H1 (cell line): ENCODE results near the gene NOL4L. TPM values are rescaled to one million over a fixed set of nuclear protein-coding genes. Genes with fewer than 3 reads are reported as not detected.
A peak's percentile ranks its signal among the peaks of the same experiment; 100 is the strongest.

Experiments used
- BCL11A ChIP-seq, 2 experiments: IDR thresholded peaks; one replicate each; pipeline ENCODE4 v1.6.1; 2011; ENCODE audit warnings: low read depth in 2 of 2, low read length in 2 of 2, mild to moderate bottlenecking in 2 of 2
- CBX8 ChIP-seq: fragments of 300-800, 300-1000 bp; sonication (generic); IDR thresholded peaks from 2 replicates; pipeline ENCODE4 v1.7.1; 2016; ENCODE audit warnings: low read depth, low read length, borderline replicate concordance
- CHD1 ChIP-seq: IDR thresholded peaks from 2 replicates; pipeline ENCODE4 v1.6.1; 2012; ENCODE audit warnings: low read depth, low read length, improper control_type of control experiment
- CTBP2 ChIP-seq: IDR thresholded peaks from 2 replicates; pipeline ENCODE4 v1.7.0; 2011; ENCODE audit warnings: borderline replicate concordance, mild to moderate bottlenecking, moderate library complexity, mixed read lengths, low read length; ENCODE audit not compliant: insufficient read depth, insufficient read length
- EP300 ChIP-seq, 2 experiments: IDR thresholded peaks; 1 replicate in 1 of 2; 2 replicates in 1 of 2; pipeline ENCODE4 v1.6.1; 2011 to 2012; ENCODE audit warnings: low read depth in 2 of 2, low read length in 2 of 2, mild to moderate bottlenecking in 2 of 2, borderline replicate concordance in 1 of 2, inconsistent platforms in 1 of 2, moderate library complexity in 1 of 2
- JUN ChIP-seq: IDR thresholded peaks from 2 replicates; pipeline ENCODE4 v1.6.1; 2011; ENCODE audit warnings: low read depth, mild to moderate bottlenecking, improper control_type of control experiment, low read length
- JUND ChIP-seq: IDR thresholded peaks from 2 replicates; pipeline ENCODE4 v1.6.1; 2011; ENCODE audit warnings: mild to moderate bottlenecking, improper control_type of control experiment, low read length
- KDM4A ChIP-seq: IDR thresholded peaks from one replicate; pipeline ENCODE4 v1.7.1; 2012; ENCODE audit warnings: low read depth, mild to moderate bottlenecking, moderate library complexity, low read length, inconsistent platforms; ENCODE audit not compliant: severe bottlenecking
- MAX ChIP-seq: IDR thresholded peaks from 2 replicates; pipeline ENCODE4 v1.6.1; 2012; ENCODE audit warnings: inconsistent platforms
- NANOG ChIP-seq: IDR thresholded peaks from 2 replicates; pipeline ENCODE4 v1.6.1; 2011; ENCODE audit warnings: low read length, low read depth, mild to moderate bottlenecking, inconsistent platforms; ENCODE audit not compliant: insufficient read depth, poor library complexity, severe bottlenecking
- POU5F1 ChIP-seq: IDR thresholded peaks from 2 replicates; pipeline ENCODE4 v1.6.1; 2011; ENCODE audit warnings: low read depth, mild to moderate bottlenecking, low read length, moderate library complexity
- RNF2 ChIP-seq: fragments of 200-900, 300-1000 bp; sonication (generic); IDR thresholded peaks from 2 replicates; pipeline ENCODE4 v1.7.1; 2016; ENCODE audit warnings: borderline replicate concordance, low read depth, mild to moderate bottlenecking, antibody characterized with exemption, low read length; ENCODE audit not compliant: poor library complexity, severe bottlenecking; ENCODE audit errors: missing control alignments
- RXRA ChIP-seq: IDR thresholded peaks from 2 replicates; pipeline ENCODE4 v1.6.1; 2011; ENCODE audit warnings: low read depth, mild to moderate bottlenecking, low read length, moderate library complexity; ENCODE audit not compliant: insufficient read depth
- SIRT6 ChIP-seq: IDR thresholded peaks from one replicate; pipeline ENCODE4 v1.7.1; 2012; ENCODE audit warnings: low read length, inconsistent platforms
- SP2 ChIP-seq: IDR thresholded peaks from 2 replicates; pipeline ENCODE4 v1.6.1; 2012; ENCODE audit warnings: mild to moderate bottlenecking, low read length, inconsistent platforms
- TAF1 ChIP-seq: IDR thresholded peaks from 2 replicates; pipeline ENCODE4 v1.6.1; 2011; ENCODE audit warnings: mild to moderate bottlenecking, low read depth, low read length
- TCF12 ChIP-seq: IDR thresholded peaks from 2 replicates; pipeline ENCODE4 v1.6.1; 2011; ENCODE audit warnings: low read depth, mild to moderate bottlenecking, low read length
- TEAD4 ChIP-seq: IDR thresholded peaks from 2 replicates; pipeline ENCODE4 v1.6.1; 2012; ENCODE audit warnings: low read depth, low read length, inconsistent platforms, mixed read lengths
- polyA plus RNA-seq, 7 experiments: library from polyadenylated mRNA; depleted of rRNA in 3 of 7; stranded (reverse) in 5 of 7; unstranded in 2 of 7; fragments of >200 nt in 5 of 7; fragments of 200-250 nt in 2 of 7; gene quantifications; 1 replicate in 5 of 7; 2 replicates in 1 of 7; 4 replicates in 1 of 7; pipeline versions ENCODE4 v1.2.1 to v1.2.3, GENCODE V29; 2011 to 2013; ENCODE audit warnings: missing spikeins in 2 of 7, mixed read lengths in 2 of 7
- total RNA-seq: library from RNA; stranded (reverse); fragmentation: NEBNext Ultra II Directional; extraction: Animal tissue kit (Norgen Biotek cat#: 25700); gene quantifications from 2 replicates; pipeline ENCODE4 v1.2.1, GENCODE V29; 2021
- TF ChIP-seq, protein P1 (sequence below), 3 experiments: IDR thresholded peaks; 1 replicate in 2 of 3; 2 replicates in 1 of 3; pipeline versions ENCODE4 v1.5.1 to v1.6.1; 2011; ENCODE audit warnings: low read length in 3 of 3, mild to moderate bottlenecking in 3 of 3, inconsistent platforms in 2 of 3, low read depth in 1 of 3, moderate library complexity in 1 of 3; ENCODE audit not compliant: insufficient read depth in 1 of 3; ENCODE audit errors: control extremely low read depth in 1 of 3
- TF ChIP-seq, protein P2 (sequence below): IDR thresholded peaks from 2 replicates; pipeline ENCODE4 v1.6.1; 2012; ENCODE audit warnings: inconsistent platforms

NOL4L gene
- total and polyA plus RNA-seq, 2 of the 8 experiments (the other 6 are each of a cell fraction or from before 2014, with no cell fraction given): 15.3 to 23.7 TPM

DNA sequence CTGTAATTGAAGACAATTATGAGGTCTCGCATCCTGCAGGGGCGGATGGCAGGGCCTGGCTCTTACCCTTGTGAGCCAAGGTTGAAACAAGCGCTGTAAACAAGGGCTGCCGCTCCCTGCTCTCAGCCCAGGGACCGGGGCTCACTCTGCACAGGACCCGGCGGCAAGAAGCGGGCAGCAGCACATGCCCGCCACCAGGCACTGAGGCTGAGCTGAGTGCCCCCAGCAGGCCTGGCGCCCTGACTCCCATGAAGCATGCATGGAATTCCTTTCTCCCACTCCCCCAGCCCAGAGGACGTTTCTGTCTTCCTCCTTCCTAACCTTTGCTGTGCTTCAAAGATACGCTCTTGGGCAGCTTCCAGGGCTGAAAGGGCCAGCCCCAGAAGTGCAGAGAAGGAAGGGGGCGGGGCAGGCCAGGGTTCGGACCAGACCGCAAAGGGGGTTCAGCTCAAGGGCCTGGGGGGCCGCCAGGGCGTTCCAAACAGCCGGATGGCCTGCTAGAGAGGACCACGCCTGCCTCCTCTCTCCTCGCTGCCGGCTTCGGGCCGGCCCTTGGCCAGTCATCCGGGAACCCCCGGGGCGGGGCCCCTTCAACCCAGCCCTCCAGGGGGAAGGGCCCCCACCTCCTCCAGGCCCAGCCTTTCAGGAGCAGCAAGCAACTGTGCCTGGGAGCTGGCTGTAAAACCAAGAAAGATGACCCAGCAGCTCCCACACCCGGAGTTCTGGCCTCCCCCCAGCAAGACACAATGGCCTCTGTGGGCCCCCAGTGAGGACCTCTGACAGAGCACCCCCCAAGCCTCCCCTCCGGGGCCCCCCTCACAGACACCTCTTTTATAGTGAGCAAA, 109.9 kb downstream of the NOL4L start (continued):
- TF ChIP-seq TCF12 (no peak), SIRT6 (no peak), JUND (no peak), NANOG (no peak), TAF1 (peak; percentile 47; the same call in 1 of the 2 replicates), POU5F1 (no peak), MAX (peak; percentile 70), JUN (no peak), TEAD4 (peak; percentile 61; the same call in 1 of the 2 replicates), EP300 (IDR thresholded peaks at IDR 0.05; ENCODE audit: borderline replicate concordance in 1 of 2, low read depth in 2 of 2, low read length in 2 of 2) (no peak), RXRA (no peak), SP2 (no peak), BCL11A (IDR thresholded peaks at IDR 0.05; ENCODE audit: low read depth in 2 of 2, low read length in 2 of 2) (no peak), CHD1 (no peak), CTBP2 (no peak), RNF2 (no peak), CBX8 (no peak), KDM4A (no peak)
- TF ChIP-seq, protein P1, sequence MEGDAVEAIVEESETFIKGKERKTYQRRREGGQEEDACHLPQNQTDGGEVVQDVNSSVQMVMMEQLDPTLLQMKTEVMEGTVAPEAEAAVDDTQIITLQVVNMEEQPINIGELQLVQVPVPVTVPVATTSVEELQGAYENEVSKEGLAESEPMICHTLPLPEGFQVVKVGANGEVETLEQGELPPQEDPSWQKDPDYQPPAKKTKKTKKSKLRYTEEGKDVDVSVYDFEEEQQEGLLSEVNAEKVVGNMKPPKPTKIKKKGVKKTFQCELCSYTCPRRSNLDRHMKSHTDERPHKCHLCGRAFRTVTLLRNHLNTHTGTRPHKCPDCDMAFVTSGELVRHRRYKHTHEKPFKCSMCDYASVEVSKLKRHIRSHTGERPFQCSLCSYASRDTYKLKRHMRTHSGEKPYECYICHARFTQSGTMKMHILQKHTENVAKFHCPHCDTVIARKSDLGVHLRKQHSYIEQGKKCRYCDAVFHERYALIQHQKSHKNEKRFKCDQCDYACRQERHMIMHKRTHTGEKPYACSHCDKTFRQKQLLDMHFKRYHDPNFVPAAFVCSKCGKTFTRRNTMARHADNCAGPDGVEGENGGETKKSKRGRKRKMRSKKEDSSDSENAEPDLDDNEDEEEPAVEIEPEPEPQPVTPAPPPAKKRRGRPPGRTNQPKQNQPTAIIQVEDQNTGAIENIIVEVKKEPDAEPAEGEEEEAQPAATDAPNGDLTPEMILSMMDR (IDR thresholded peaks at IDR 0.05; ENCODE audit: control extremely low read depth in 1 of 3, insufficient read depth in 1 of 3, low read depth in 1 of 3, low read length in 3 of 3): no peak
- TF ChIP-seq, protein P2, sequence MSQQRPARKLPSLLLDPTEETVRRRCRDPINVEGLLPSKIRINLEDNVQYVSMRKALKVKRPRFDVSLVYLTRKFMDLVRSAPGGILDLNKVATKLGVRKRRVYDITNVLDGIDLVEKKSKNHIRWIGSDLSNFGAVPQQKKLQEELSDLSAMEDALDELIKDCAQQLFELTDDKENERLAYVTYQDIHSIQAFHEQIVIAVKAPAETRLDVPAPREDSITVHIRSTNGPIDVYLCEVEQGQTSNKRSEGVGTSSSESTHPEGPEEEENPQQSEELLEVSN: 0 out of 2 replicates have a peak, but pooled peaks have one; percentile 41
